ENCODE measurements around the gene LCORL.

DNA sequence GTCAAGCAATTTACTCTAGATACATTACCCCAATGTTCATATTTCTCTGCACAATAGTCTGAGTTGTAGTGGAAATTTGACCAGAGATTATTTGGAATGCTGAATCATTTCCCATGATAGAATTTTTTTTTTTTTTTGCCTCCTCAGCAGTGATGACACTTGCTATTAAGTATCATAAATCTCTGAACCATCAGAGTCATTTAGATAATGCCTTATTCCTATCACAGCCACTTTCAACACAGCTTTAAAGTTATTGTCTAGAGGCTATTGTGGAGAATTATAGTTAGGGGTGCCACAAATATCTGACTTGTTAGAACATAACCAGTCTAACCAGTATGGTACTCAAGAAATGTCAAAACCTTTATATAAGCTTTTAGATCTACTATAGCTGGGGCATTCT, 79.8 kb downstream of the LCORL start:
- TF ChIP-seq CTCF (IDR thresholded peaks at IDR 0.05) (no peak), POLR2A (IDR thresholded peaks at IDR 0.05) (no peak)

Data from body of pancreas (tissue), 4 donors.